ES-I3 (cell line): ENCODE results near the gene SLC35A2.

Experiments used
- H3K36me3 ChIP-seq: 2 replicates; pipeline ENCODE4 v1.6.1; 2013; ENCODE audit warnings: mild to moderate bottlenecking, low read length, control low read depth, moderate library complexity; ENCODE audit not compliant: insufficient read depth
- H3K4me1 ChIP-seq: 2 replicates; pipeline ENCODE4 v1.6.1; 2013; ENCODE audit warnings: mild to moderate bottlenecking, control low read depth, low read length; ENCODE audit not compliant: insufficient read depth
- H3K9ac ChIP-seq: 2 replicates; pipeline ENCODE4 v1.6.1; 2013; ENCODE audit warnings: low read depth, mild to moderate bottlenecking, low read length, moderate library complexity
- H3K9me3 ChIP-seq: 2 replicates; pipeline ENCODE4 v1.6.1; 2013; ENCODE audit warnings: mild to moderate bottlenecking, low read length, moderate library complexity; ENCODE audit not compliant: control insufficient read depth, insufficient read depth

The SLC35A2 gene

GRCh38 chrX:48937054-48937907, 25.8 kb upstream of the SLC35A2 start:
- H3K4me1 ChIP-seq = peaks cover 18% of the 10 kb centered on the region
- no peaks in the 10 kb centered on the region for H3K9me3 ChIP-seq
- H3K36me3 ChIP-seq = peaks cover 6% of the 10 kb centered on the region
- H3K9ac ChIP-seq = peak overlapping the region; percentile 17; the same call in 1 of the 2 replicates

- H3K9me3 ChIP-seq = no peaks in the 10 kb centered on the region
- H3K36me3 ChIP-seq = peaks cover 6% of the 10 kb centered on the region
- peak overlapping the region; percentile 17; the same call in 1 of the 2 replicates for H3K9ac ChIP-seq
- peaks cover 13% of the 10 kb centered on the region for H3K4me1 ChIP-seq
Measured at GRCh38 chrX:48936429-48937053, 25.1 kb upstream of the SLC35A2 start.

GRCh38 chrX:48935301-48935670, 23.8 kb upstream of the SLC35A2 start:
- no peaks in the 10 kb centered on the region for H3K9me3 ChIP-seq
- peaks cover 12% of the 10 kb centered on the region for H3K4me1 ChIP-seq
- H3K36me3 ChIP-seq = peaks cover 6% of the 10 kb centered on the region

GRCh38 chrX:48934581-48935300, 23.3 kb upstream of the SLC35A2 start:
- H3K9ac ChIP-seq = no peak overlapping the region
- H3K4me1 ChIP-seq = peaks cover 12% of the 10 kb centered on the region
- H3K9me3 ChIP-seq = no peaks in the 10 kb centered on the region
- peaks cover 6% of the 10 kb centered on the region for H3K36me3 ChIP-seq

More at GRCh38 chrX:48935301-48935670, 23.8 kb upstream of the SLC35A2 start:
- H3K9ac ChIP-seq = no peak overlapping the region

- no peak overlapping the region for H3K9ac ChIP-seq
- H3K4me1 ChIP-seq = peaks cover 12% of the 10 kb centered on the region
- peaks cover 6% of the 10 kb centered on the region for H3K36me3 ChIP-seq
- H3K9me3 ChIP-seq = no peaks in the 10 kb centered on the region; the same call in 1 of the 2 replicates
Measured at GRCh38 chrX:48933757-48934156, 22.3 kb upstream of the SLC35A2 start.

GRCh38 chrX:48927736-48928382, 16.4 kb upstream of the SLC35A2 start:
- Histone ChIP-seq H3K36me3 (peaks cover 8% of the 10 kb centered on the region), H3K9ac (peak overlapping the region; percentile 41), H3K9me3 (no peaks in the 10 kb centered on the region; the same call in 1 of the 2 replicates)

GRCh38 chrX:48927123-48927522, 15.7 kb upstream of the SLC35A2 start:
- H3K36me3 ChIP-seq = peaks cover 9% of the 10 kb centered on the region
- no peaks in the 10 kb centered on the region; the same call in 1 of the 2 replicates for H3K9me3 ChIP-seq
- H3K9ac ChIP-seq = peak overlapping the region; percentile 41
- H3K4me1 ChIP-seq = peaks cover 19% of the 10 kb centered on the region

More at GRCh38 chrX:48927736-48928382, 16.4 kb upstream of the SLC35A2 start:
- H3K4me1 ChIP-seq = peaks cover 19% of the 10 kb centered on the region

- Histone ChIP-seq H3K36me3 (peaks cover 11% of the 10 kb centered on the region), H3K4me1 (peaks cover 38% of the 10 kb centered on the region), H3K9ac (no peak overlapping the region), H3K9me3 (no peaks in the 10 kb centered on the region; the same call in 1 of the 2 replicates)
Measured at GRCh38 chrX:48924270-48924669, 12.8 kb upstream of the SLC35A2 start.

- Histone ChIP-seq H3K9me3 (no peaks in the 10 kb centered on the region; the same call in 1 of the 2 replicates), H3K36me3 (peaks cover 11% of the 10 kb centered on the region), H3K4me1 (peaks cover 38% of the 10 kb centered on the region), H3K9ac (no peak overlapping the region)
Measured at GRCh38 chrX:48923771-48924170, 12.3 kb upstream of the SLC35A2 start.

- H3K9ac ChIP-seq = peak overlapping the region; percentile 1; the same call in 1 of the 2 replicates
- peaks cover 24% of the 10 kb centered on the region for H3K4me1 ChIP-seq
- peaks cover 18% of the 10 kb centered on the region for H3K36me3 ChIP-seq
- no peaks in the 10 kb centered on the region for H3K9me3 ChIP-seq
Measured at GRCh38 chrX:48920718-48921104, 9.3 kb upstream of the SLC35A2 start.

GRCh38 chrX:48919947-48920717, 8.7 kb upstream of the SLC35A2 start:
- peaks cover 23% of the 10 kb centered on the region for H3K36me3 ChIP-seq
- peak overlapping the region; percentile 78 for H3K9ac ChIP-seq

GRCh38 chrX:48919360-48919841, 8.0 kb upstream of the SLC35A2 start:
- H3K4me1 ChIP-seq = peaks cover 19% of the 10 kb centered on the region
- peak overlapping the region; percentile 78 for H3K9ac ChIP-seq
- peaks cover 30% of the 10 kb centered on the region for H3K36me3 ChIP-seq
- H3K9me3 ChIP-seq = no peaks in the 10 kb centered on the region

More at GRCh38 chrX:48919947-48920717, 8.7 kb upstream of the SLC35A2 start:
- H3K9me3 ChIP-seq = no peaks in the 10 kb centered on the region
- H3K4me1 ChIP-seq = peaks cover 19% of the 10 kb centered on the region

GRCh38 chrX:48918643-48919340, 7.3 kb upstream of the SLC35A2 start, which contains the start of gene PIM2:
TSS of gene PIM2 (minus strand) at chrX:48919024. CDS start at chrX:48918834, 190 bp downstream.
- Histone ChIP-seq H3K9me3 (no peaks in the 10 kb centered on the region), H3K36me3 (peaks cover 28% of the 10 kb centered on the region), H3K9ac (peak within 1 kb of the TSS; percentile 78), H3K4me1 (peaks cover 19% of the 10 kb centered on the region)
